GM12875 (cell line): ENCODE measurements around the gene C1D.

ENCODE experiments used
- H3K4me3 ChIP-seq: one replicate; pipeline ENCODE4 v1.5.1; 2011; ENCODE audit warnings: low read depth, low read length, control low read depth
- TF ChIP-seq, protein P1 (sequence below): IDR thresholded peaks from 2 replicates; pipeline ENCODE4 v1.5.1; 2011; ENCODE audit warnings: low read depth, mild to moderate bottlenecking, control low read depth, inconsistent platforms, low read length, moderate library complexity, borderline replicate concordance; ENCODE audit not compliant: insufficient read depth

C1D gene

DNA sequence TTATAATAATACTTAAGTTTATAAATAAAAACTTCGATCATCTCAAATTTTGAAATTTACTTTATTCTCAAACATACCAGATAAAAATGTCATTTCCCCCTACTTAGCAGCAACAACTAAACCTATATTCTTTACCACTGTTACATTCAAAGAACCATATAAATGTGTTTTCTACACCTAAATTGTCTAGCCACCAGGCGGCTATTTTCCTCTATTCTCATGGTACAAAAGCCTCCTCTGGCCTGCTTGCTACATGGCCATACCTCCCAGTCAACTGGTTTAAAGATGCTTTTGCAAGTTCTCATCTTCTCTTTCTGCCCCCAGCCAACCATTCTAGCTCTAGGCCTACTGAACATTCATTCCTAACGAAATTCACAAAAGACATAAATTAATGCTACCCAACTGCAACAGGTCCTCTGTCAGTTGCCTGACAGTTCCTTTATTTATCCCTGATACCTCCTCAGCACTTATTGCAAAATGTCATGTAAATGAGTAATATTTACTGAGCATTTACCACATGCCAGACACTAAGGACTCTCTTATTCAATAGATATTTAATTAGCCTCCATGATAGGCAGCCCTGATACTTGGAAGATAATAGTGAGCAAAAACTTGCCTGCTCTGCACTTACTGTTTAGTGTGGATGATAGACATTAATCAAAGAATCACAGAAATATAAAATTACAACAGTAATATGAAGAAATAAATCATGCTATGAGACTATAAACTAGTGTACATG is 5.0 kb downstream of the C1D start:
- TF ChIP-seq, protein P1, sequence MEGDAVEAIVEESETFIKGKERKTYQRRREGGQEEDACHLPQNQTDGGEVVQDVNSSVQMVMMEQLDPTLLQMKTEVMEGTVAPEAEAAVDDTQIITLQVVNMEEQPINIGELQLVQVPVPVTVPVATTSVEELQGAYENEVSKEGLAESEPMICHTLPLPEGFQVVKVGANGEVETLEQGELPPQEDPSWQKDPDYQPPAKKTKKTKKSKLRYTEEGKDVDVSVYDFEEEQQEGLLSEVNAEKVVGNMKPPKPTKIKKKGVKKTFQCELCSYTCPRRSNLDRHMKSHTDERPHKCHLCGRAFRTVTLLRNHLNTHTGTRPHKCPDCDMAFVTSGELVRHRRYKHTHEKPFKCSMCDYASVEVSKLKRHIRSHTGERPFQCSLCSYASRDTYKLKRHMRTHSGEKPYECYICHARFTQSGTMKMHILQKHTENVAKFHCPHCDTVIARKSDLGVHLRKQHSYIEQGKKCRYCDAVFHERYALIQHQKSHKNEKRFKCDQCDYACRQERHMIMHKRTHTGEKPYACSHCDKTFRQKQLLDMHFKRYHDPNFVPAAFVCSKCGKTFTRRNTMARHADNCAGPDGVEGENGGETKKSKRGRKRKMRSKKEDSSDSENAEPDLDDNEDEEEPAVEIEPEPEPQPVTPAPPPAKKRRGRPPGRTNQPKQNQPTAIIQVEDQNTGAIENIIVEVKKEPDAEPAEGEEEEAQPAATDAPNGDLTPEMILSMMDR = no peak
- no peak overlapping the region for H3K4me3 ChIP-seq

DNA sequence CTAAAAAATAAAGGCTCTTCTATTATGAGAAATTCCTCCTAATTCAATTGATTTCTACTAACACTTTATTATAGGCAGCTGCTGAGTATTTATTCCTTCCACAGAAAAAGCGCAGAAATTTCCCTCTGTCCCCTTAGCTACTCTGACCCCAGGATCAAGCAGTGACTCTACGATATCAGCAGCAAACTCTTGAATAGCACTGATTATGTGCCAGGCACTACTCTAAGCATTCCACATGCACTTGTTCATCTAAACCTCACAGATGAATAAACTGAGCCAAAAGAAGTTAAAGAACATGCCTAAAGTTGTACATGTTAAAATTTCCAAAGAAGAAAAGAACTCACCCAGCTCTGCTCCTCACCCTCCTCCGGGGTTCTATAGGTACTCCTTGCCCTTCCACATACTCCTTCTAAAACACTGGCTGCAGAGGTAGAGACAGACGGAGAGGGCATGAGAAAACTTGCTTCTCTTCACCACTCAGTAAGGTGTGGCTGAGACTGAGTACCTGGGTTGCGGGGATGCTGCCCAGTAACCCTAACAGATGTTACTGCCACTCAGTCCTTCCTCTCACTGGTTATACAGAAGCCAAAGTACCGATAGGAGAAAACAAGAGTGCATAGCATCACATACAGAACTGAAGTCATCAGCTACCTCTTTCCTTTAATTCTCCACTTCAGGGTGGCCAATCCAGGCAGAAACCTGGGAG is 9.9 kb downstream of the C1D start:
- TF ChIP-seq, protein P1 = no peak
- H3K4me3 ChIP-seq = no peak overlapping the region

DNA sequence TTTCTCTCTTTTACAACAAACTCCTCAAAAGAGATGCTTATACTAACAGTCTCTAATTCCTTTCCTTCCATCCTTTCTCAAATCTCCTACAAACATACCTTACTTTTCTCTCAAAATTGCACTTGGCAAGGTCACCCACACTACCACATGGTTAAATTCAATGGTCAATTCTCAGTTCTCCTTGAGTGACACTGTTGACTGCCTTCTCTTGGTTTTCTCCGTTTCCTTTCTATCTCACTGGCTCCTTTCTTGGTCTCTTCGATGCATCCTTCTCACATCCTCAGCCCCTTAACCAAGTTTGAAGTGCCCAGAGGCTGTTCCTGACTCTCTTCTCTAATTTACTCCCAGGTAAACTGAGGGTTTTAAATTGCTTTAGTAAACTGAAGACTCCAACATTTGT is 12.5 kb downstream of the C1D start:
- TF ChIP-seq, protein P1 = no peak
- H3K4me3 ChIP-seq = no peak overlapping the region

DNA sequence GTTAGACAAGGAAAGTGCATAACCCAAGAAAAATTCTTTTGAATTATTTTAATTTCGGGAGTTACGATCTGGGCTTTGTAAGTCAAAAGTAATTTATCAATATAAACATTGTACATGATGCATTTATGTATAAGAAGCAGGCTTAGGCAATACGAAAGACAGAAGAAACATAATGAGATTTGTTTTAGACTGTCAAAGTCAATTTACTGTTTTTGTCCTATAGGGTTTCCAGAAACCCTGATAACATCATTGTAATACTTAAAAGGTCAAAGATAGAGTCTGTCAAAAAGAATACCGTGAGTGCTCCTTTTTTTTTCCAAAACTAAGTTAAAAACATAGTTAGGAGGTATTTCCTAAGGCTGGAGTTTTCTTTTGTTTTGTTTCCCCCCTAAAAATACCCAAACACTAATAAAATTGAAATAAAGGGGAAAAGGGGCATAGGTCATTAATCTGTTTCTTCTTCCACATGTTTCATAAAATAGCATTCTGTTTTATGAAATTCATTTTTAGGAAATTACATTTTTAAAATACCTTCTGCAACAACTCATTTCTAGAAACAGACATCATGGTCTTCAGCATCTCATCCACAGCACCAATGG is 16.1 kb downstream of the C1D start:
- no peak overlapping the region for H3K4me3 ChIP-seq
- TF ChIP-seq, protein P1 = no peak

DNA sequence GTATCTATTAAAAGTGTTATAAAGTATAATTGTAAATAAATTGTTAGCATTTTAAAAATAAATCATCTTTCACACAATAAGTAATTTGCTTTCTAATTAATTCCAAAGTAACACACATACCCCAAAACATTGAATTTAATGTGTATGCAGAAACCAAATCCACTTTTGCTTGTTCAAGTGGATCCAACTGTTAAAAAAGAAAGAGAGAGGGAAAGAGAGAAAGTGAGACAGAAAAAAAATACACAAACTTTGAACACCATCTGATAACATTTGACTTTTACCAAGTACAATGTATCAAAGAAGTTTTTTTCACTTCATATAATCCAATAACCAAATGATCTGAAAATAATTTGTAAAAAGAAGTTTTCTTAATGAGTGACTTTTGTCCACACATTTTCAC is 16.6 kb downstream of the C1D start:
- TF ChIP-seq, protein P1 = no peak
- H3K4me3 ChIP-seq = no peak overlapping the region

DNA sequence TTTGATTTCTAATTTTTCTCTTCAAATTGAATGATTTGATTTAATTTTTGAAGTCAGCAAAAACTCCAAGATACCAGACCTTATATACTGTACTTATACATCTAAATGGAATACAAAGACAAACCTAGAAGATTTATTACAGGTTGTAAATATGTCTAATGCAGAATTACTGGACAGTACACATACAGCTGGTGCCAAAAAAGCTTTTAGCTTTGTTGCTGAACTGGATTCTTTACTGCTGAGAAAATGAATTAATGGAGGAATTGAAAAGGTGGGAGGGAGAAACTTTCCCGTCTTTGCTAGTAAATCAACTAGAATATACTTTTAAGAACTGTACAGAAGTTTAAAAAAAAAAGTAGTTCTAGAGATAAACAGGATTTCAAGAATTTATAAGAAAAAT is 17.5 kb downstream of the C1D start:
- TF ChIP-seq, protein P1 = no peak
- H3K4me3 ChIP-seq = no peak overlapping the region
